ENCODE results near the gene CST11.

Gene CST11

GRCh38 chr20:23434521-23435313 lies 18.0 kb downstream of the CST11 start:
- Histone ChIP-seq H3K4me1 (ENCODE audit: low read depth, poor library complexity, severe bottlenecking) (no peaks in the 10 kb centered on the region), H3K9ac (no peak overlapping the region), H2AFZ (ENCODE audit: low read depth) (no peak overlapping the region), H3K4me2 (no peak overlapping the region), H3K4me3 (IDR thresholded peaks at IDR 0.05; ENCODE audit: insufficient read depth, low read depth, low read length) (no peak overlapping the region), H3K27me3 (ENCODE audit: insufficient read depth, low read depth) (no peaks in the 10 kb centered on the region), H4K20me1 (ENCODE audit: insufficient read depth) (no peaks in the 10 kb centered on the region), H3K36me3 (ENCODE audit: insufficient read depth) (no peaks in the 10 kb centered on the region), H3K27ac (no peak overlapping the region), H3K79me2 (ENCODE audit: insufficient read depth, low read depth) (no peaks in the 10 kb centered on the region)
- TF ChIP-seq CTCF (conservative IDR thresholded peaks at IDR 0.05; ENCODE audit: low read depth, low read length) = no peak

- no peaks in the 10 kb centered on the region for H3K79me2 ChIP-seq (ENCODE audit: insufficient read depth, low read depth)
- no peak overlapping the region for H3K9ac ChIP-seq
- H3K4me2 ChIP-seq = no peak overlapping the region
- H3K4me3 ChIP-seq (IDR thresholded peaks at IDR 0.05; ENCODE audit: insufficient read depth, low read depth, low read length) = no peak overlapping the region
- H4K20me1 ChIP-seq (ENCODE audit: insufficient read depth) = no peaks in the 10 kb centered on the region
- no peak overlapping the region for H2AFZ ChIP-seq (ENCODE audit: low read depth)
- no peak for TF ChIP-seq CTCF (conservative IDR thresholded peaks at IDR 0.05; ENCODE audit: low read depth, low read length)
- no peaks in the 10 kb centered on the region for H3K27me3 ChIP-seq (ENCODE audit: insufficient read depth, low read depth)
- no peaks in the 10 kb centered on the region for H3K4me1 ChIP-seq (ENCODE audit: low read depth, poor library complexity, severe bottlenecking)
- no peaks in the 10 kb centered on the region for H3K36me3 ChIP-seq (ENCODE audit: insufficient read depth)
- no peak overlapping the region for H3K27ac ChIP-seq
Measured at GRCh38 chr20:23433628-23434027, 19.0 kb downstream of the CST11 start.

- Histone ChIP-seq H3K36me3 (ENCODE audit: insufficient read depth) (no peaks in the 10 kb centered on the region), H2AFZ (ENCODE audit: low read depth) (no peak overlapping the region), H3K9ac (no peak overlapping the region), H3K4me2 (no peak overlapping the region), H3K79me2 (ENCODE audit: insufficient read depth, low read depth) (0 out of 2 replicates have a peak, but pooled peaks cover 10% of the 10 kb centered on the region), H3K4me1 (ENCODE audit: low read depth, poor library complexity, severe bottlenecking) (peaks cover 4% of the 10 kb centered on the region), H3K27ac (no peak overlapping the region), H3K4me3 (IDR thresholded peaks at IDR 0.05; ENCODE audit: insufficient read depth, low read depth, low read length) (no peak overlapping the region), H3K27me3 (ENCODE audit: insufficient read depth, low read depth) (no peaks in the 10 kb centered on the region), H4K20me1 (ENCODE audit: insufficient read depth) (no peaks in the 10 kb centered on the region)
- no peak for TF ChIP-seq CTCF (conservative IDR thresholded peaks at IDR 0.05; ENCODE audit: low read depth, low read length)
Measured at GRCh38 chr20:23425129-23425528, 27.5 kb downstream of the CST11 start.

- Histone ChIP-seq H3K79me2 (ENCODE audit: insufficient read depth, low read depth) (peaks cover 22% of the 10 kb centered on the region; the same call in 1 of the 2 replicates), H2AFZ (ENCODE audit: low read depth) (peak within 1 kb of the TSS; percentile 73), H3K4me2 (peak within 1 kb of the TSS; percentile 78), H3K4me1 (ENCODE audit: low read depth, poor library complexity, severe bottlenecking) (peaks cover 22% of the 10 kb centered on the region), H3K27me3 (ENCODE audit: insufficient read depth, low read depth) (no peaks in the 10 kb centered on the region), H3K4me3 (IDR thresholded peaks at IDR 0.05; ENCODE audit: insufficient read depth, low read depth, low read length) (no peak within 1 kb of the TSS), H3K36me3 (ENCODE audit: insufficient read depth) (no peaks in the 10 kb centered on the region), H3K9ac (peak within 1 kb of the TSS; percentile 67), H4K20me1 (ENCODE audit: insufficient read depth) (no peaks in the 10 kb centered on the region), H3K27ac (peak within 1 kb of the TSS; percentile 71)
- TF ChIP-seq CTCF (conservative IDR thresholded peaks at IDR 0.05; ENCODE audit: low read depth, low read length) = no peak; the same call in 1 of the 2 replicates
Measured at GRCh38 chr20:23420943-23421931, 31.4 kb downstream of the CST11 start, which contains the start of gene NAPB. NAPB (minus strand) TSS chr20:23421488; CDS start chr20:23421402, 86 bp downstream.
